Measurements from ENCODE around the gene NQO2.

GRCh38 chr6:3005077-3005476, 5.4 kb downstream of the NQO2 start:
- TF ChIP-seq CTCF (conservative IDR thresholded peaks at IDR 0.05) (no peak), ZFX (IDR thresholded peaks at IDR 0.05) (no peak)

Data from C4-2B (cell line).